Ureter (tissue), 1 donor: ENCODE results near the gene WFIKKN1. TPM values are rescaled to one million over a fixed set of nuclear protein-coding genes. Genes with fewer than 3 reads are reported as not detected.

ENCODE experiments used
- DNase-seq: peaks from one replicate; pipeline ENCODE4 v3.0.0-alpha.2; 2020; ENCODE audit warnings: low spot score
- total RNA-seq: library from RNA; stranded (reverse); gene quantifications from one replicate; pipeline ENCODE4 v1.2.4, GENCODE V29; 2023
- donor health status: DM: yes; HTN: yes; CAD: no.

Gene WFIKKN1
- total RNA-seq, 1 donor from 2014 or later, result 0.65 TPM

DNA sequence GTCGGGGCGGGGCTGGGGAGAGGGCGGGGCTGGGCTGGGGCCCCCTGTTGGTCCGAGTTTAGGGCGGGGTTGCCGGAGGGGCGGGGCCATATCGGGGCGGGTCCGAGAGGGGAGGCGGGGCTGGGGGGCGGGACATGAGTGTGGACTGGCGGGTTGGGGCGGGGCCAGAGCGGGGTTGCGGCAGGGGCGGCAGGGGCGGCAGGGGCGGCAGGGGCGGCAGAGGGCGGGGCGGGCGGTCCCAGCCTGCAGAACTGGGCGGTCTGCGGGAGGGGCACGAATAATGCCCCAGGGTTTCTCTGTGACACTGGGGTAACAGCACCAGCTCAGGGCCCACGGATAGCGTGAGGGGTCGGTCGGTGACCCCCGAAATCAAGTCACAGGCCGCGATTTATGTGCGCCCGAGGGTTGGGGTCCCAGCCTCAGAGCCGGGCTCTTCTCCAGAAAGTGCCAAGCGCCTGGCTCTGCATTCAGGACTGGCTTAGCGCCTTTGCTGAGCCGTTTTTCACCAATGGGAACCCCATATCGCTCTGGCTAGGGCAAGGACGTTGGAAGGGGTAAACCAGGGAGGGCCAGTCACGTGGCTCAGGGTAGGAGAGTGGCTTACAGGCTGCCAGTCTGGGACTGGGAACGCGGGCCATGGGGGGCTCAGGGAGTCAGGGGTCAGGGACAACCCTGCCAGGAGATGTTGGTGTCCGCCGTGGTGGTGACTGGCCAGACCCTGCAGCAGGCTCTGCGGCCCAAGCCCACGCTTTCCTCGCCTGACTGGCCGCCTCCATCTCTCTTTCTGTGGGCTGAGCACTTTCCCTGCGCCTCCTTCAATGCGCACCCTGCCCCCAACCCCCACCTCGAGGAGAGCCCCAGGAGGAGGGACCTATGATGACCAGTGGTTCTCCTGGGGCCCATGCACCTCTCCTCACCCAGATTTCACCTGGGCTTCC is 6.6 kb downstream of the WFIKKN1 start:
- peak; percentile 94 for DNase-seq

DNA sequence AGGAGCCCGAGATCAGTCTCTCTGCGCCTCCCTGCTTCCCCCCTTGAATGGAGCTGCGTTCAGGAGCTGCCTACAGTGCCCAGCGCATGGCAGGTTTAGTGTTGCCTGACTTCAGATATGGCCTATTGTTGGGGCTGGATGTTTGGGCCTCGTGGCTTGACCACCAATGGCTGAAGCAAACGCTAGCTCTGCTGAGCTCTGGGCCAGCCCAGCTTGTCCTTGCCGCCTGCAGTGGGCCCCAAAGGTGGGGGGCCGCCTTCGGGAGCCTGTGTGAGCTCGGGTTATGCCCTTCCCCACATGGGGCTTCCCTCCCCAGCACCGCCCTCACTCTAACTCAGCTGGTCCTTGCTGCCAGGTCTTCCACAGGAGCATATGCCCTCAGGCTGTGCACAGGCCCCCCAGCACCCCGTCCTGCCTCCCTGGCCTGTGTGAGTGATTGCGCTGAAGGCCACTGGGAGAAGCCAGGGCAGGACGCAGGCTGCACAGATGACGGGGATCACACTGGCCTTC is 7.3 kb downstream of the WFIKKN1 start:
- DNase-seq, result no peak

DNA sequence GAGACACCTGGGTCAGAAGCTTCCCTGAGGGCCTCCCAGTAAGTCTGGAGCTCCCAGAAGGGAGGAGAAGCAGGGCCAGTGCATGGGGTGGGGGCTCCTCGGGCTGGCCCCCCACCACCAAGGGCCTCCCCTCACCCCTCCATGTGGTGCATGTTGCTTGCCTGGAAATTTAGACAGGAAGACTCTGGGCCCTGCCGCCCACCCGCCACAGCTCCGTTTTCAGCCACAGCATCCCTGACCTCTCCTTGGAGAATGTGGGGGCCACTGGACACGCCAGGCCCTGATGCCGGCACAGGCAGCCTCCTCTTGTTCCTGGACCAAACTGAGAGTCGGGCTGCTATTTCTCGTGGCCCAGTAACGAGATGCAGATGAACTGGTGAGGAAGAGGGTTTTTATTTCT is 8.1 kb downstream of the WFIKKN1 start:
- no peak for DNase-seq

DNA sequence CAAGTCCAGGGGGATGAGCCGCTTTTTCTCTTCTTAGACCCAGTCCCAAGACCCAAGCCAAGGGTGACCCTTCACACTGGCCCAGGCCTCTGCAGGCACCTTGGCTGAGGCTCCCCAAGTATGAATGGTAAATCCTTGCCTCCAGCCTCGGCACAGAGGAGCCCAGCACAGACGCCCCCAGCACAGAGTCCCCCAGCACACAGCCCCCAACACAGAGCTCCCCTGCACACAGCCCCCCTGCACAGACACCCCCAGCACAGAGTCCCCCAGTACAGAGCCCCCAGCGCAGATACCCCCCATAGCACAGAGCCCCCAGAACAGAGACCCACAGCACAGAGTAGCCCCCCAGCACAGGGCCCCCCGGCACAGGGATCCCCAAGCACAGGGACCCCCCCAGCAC is 9.8 kb downstream of the WFIKKN1 start:
- DNase-seq, result no peak

DNA sequence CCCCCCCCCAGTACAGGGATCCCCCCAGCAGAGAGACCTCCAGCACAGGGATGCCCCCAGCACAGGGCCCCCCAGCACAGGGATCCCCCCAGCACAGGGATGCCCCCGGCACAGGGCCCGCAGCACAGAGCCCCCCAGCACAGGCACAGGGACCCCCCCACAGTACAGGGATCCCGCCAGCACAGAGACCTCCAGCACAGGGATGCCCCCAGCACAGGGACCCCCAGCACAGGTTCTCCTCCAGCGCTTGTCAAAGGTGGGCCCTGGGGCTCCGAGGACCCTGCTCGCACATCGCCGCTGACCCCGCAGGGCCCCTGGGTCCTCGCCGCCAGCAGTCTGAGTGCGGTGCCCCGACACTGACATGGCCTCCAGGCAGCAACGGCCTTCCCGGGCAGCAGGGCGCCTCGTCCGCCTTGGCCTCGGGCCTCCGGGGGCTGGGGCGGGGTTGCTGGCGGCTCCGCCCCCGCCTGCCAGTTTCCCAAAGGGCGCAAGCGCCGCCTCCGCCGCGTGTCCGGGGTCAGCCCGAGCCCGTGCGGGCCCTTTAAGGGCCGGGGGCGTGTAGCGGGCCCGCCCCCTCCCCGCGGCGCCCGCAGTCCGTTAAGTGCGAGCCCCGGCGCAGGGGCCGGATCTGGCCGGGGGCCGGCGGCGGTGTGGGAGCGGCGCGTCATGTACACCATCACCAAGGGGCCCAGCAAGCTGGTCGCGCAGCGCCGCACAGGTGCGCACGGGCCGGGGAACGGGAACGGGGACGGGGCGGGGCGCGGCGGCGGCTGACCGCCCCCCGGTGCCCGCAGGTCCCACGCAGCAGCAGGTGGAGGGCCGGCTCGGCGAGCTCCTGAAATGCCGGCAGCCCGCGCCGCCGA is 10.8 kb downstream of the WFIKKN1 start, which contains the start of gene MCRIP2:
MCRIP2 (plus strand) TSS at position 503 of the 863 bp plus-strand sequence; CDS start at position 667, 164 bp downstream.
- peak; percentile 84 for DNase-seq

DNA sequence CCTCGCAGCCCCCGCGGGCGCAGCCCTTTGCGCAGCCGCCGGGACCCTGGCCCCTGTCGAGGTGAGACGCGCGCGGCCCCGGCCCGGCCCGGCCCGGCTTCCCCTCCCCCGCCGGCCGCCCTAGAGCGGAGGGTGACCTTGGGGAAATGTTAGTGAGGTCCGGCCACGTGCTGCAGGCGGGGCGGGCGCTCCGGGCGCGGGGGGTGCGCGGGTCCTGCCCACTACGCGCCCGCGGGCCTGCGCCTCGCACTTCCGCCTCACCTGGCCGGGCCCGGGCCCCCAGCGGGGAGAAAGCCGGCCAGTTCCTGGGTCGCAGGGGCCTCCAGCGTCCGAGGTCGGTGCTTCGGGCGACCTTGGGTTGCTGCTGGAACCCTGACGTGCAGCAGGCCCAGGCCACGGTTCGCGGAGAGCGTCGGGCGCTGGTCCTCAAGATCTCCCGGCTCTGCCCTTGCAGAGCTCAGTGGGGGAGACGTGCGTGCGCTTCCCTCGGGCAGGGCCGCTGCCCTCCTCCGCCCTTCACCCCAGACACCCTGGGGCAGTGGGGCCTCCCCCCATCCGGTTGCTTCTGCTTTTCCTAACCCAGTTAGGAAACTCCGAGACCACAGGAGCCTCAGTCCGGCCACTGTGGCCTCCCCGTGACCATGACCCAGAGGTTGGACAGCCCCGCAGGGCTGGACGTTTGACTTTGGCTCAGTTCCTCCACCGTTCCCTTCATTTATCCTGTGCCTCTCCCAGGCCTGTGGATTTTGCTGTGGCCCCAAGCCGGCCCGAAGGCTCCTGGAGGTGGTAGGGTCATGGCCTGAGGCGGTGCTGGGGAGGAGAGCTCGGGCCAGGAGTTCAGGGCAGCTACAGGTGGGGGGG is 11.6 kb downstream of the WFIKKN1 start:
- no peak for DNase-seq

DNA sequence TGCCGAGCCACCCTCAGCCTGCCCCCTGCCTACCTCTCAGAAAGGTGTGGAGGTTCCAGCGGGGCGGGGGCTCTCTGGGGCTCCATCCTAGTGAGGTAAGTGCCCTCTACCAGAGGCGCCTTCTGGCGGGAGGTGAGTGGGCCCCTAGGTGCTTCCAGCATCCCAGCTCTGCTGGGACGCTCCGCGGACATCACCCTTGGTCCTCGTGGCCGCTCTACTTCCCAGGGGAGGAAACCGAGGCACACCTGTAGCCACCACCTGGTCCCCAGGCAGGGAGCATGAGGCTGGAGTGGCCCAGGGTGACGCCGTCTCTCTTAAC is 12.2 kb downstream of the WFIKKN1 start:
- DNase-seq, result no peak

DNA sequence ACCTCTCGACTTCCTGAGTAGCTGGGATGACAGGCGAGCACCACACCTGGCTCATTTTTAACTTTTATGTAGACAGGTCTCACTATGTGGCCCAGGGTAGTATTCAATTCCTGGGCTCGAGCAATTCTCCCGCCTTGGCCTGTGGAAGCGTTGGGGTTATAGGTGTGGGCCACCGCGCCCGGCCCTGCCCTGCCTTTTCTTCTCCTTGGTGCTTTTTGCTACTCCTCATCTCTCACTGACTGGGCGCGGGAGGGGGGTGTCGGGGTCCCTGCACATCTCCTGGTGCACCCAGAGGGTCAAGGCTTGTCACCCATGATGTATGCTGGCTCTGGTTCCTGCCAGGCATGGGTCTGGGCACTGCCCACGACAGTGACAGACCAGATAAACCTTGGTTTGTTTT is 13.8 kb downstream of the WFIKKN1 start:
- no peak for DNase-seq

DNA sequence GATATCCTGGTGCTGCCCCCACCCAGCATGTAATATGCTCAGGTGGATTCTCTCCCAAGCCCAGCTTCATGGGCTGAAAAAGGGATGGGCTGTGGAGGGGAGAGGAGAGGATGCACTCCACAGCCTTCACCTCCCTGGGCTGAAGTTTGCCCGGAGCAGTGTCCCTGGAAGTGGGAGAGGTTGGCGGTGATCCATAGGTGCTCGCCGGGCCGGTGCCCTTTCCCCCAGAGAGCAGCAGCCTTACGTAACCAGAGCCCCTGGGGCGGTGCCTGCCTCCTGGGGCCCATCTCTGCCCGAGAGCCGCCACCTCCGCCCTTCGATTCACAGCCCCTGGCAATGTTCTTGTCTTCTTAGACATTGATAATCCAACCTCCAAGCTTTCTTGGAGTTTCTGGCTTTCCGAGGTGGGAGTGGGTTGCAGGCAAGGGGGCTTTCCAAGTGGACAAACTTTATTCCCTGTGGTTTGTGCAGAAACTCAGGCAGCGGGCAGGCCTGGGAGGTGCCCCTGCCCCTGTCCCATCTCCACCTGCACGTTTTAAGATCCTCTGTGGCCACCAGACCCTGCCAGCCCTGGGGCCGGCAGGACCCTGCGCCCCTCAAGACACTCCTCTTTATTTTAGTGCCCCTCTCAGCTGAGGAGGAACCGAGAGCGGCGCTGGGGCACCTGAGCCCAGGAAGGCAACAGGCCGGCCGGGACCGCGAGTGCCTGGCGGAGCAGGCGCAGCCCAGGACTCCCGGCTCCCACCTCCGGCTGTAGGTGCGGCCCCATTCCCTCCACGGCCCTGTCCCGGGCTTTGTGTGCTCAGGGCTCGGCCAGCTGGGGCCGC is 15.3 kb downstream of the WFIKKN1 start:
- DNase-seq, result no peak

DNA sequence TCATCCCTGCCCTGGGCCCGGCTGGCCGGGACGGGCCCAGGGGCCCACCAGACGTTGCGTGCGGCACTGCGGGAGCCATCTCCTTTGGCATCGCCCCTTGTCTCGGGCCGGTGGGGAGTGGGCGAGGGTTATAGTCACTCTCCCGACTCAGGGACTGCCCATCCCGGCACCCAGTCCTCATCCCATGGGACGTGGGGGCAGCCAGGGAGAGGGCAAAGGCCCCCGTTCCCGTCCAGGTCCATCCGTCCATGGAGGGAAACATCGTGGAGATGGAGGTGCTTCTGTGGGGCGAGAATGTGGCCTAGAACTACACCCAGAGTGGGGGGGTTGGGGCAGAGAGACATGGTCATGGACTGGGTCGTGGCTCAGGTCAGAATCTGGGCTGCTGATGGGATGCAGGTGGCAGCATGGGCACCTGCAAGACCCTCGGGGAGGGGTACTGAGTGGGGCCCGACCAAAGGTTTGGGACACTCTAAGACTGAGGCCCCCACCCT is 15.9 kb downstream of the WFIKKN1 start:
- DNase-seq, result no peak

DNA sequence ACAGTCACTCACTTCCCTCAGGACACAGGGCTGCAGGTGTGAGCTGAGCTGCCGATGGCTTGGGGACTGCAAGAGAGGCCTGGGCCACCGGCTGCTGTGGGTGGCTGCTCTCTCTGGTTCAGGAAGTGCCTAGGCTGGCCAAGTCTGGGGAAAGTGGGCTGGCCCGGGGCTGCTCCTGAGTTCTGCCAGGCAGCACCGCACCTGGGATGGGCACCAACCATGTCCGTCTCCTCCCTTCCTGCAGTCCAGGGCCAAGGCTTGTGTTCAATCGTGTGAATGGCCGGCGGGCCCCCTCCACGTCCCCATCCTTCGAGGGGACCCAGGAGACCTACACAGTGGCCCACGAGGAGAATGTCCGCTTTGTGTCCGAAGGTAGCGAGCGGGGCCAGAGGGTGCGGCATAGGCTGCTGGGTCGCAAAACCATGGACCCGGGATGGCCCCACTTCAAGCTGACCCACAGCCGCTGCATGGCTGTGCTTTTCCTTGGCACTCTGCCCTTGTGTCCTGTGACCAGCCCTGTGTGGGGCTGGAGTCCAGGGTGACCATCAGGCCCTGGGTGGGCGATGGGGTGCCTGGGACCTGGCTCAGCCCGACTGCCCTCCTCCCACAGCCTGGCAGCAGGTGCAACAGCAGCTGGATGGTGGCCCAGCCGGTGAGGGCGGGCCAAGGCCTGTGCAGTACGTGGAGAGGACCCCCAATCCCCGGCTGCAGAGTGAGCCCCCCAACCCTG is 16.6 kb downstream of the WFIKKN1 start:
- DNase-seq, result no peak

DNA sequence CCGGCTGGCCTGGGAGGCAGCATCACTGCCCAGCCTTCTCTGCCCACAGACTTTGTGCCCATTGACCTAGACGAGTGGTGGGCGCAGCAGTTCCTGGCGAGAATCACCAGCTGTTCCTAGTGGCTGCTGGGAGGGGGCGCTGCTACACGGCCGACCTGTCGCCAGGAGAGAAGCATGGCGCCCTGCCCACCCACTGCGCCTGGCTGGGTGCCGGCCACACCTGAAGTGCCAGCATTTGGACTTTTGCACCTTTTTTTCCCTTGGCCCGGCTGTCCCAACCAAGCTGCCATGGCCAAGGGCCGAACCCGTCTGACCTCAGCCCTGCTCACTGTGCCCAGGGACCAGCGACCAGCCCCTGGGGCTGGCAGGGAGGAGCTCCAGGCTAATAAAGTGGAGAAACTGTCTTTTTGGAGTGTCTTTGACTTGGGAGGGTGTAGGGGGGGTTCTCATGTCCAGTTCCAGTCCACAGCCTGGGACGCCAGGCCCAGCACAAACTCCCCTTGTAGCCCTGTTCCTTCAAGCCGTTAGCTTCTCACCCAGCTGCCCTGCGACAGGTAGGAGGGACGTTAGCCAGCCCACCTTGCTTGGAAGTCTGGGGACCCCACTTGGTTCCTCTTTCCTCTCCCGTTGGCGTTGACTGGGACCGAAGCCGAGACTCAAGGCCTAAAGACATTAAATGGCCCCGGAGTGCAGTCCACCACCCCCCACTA is 17.4 kb downstream of the WFIKKN1 start:
- DNase-seq, result no peak

DNA sequence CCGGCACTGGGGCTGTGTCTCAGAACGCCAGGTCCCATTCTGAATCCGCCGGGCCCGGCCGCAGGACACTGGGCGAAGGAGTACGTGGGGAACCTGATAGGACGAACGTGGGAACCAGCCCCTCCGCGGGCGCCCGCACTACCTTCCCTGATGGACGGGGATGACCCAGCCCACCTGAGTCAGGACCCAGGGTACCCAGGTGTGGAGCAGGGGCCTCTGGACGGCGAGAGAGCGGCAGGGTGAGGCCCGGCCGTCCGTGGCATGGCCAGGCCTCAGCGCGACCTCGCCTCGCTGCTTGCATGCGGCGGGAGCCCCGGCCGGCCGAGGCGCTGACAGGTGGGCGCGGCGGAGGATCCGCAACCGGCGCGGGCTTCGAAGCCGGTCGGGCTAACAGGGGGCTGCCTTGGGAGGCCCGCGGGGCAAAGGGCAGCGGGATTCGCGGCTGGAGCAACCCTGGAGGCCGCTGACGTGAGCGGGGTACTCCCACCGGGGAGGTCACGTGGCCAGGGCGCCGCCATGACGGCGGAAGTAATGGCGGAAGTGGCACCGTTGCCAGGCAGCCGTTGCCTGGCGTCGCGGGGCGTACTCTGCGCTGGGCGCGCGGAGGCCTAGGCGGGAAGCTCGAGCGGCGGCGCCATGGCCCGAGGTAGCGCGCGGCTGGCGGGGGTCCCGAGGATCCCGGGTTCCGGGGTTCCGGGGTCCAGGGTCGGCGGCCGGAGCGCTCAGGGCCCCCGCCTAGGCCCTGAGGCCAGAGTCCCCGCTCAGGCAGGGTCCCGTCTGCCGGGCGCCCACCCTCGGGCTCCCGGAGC is 18.2 kb downstream of the WFIKKN1 start, which contains the start of gene WDR90:
WDR90 (plus strand) TSS at position 585 of the 809 bp plus-strand sequence; CDS start at position 637, 52 bp downstream.
- peak; percentile 95 for DNase-seq

DNA sequence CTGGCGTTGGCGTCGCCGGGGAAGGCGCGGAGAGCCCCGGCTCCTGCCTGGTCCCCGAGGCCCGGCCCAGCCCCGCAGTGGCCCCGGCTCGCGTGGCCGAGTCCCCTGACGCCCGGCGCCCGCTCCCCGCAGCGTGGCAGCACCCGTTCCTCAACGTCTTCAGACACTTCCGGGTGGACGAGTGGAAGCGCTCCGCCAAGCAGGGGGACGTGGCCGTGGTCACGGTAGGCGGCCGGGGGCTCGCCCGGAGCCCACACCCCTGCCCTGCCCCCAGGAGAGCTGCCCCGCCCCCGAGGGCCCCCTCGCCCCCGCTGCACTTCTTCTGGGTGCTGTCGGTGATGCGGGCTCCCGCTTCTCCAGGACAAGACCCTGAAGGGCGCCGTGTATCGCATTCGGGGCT is 18.8 kb downstream of the WFIKKN1 start:
- no peak for DNase-seq

DNA sequence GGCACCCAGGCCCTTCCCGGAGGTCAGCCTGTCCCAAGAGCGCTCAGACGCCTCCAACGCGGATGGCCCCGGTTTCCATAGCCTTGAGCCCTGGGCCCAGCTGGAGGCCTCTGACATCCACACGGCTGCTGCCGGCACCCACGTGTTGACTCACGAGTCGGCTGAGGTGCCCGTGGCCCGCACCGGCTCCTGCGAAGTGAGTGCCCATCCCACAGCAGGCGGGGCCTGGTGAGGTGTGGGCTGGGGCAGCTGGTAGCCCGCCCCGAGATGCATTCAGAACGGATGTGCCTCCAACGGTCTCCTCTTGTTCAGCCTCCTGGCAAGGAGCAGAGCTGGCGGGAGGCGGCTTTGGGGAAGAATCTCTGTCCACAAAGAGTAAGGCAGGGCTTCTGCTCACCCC is 21.1 kb downstream of the WFIKKN1 start:
- no peak for DNase-seq

DNA sequence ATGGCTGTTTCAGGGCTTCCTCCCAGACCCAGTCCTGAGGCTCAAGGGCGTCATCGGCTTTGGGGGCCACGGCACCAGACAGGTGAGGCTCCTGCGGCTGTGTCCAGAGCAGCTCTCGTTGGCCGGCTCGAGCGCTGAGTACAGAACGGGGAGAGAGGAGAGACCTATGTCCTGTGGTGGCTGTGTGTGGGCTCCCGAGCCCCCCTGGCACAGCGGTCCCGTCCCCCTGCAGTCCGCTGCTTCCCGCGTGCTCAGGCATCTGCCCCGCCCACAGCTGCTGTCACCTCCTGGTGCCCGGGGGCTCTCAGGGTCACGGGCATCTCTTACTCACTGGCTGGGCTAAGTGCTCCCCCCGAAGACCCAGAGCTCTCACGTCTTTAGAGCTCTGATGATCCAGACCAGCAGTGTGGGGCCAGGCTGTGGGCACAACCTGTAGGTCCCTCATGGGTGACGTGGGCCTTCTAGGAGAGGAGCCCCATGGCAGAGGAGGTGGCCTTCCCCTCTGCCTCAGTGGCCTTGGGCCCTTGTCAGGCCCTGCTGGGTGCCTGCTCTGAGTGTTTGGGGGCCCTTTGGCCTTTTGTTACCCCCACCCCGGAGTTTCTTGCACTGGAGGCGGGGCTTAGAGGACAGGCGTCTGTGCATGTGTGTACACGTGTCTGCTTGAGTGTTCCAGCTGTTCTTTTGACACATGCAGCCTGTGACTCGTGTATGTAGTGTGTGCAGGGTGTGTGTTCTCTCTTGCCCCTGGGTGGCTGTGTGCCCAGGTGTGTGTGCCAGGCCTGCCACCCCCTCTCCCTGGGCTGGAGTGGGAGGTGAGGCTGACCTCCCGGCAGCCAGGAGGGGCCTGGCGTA is 21.9 kb downstream of the WFIKKN1 start:
- DNase-seq, result no peak

DNA sequence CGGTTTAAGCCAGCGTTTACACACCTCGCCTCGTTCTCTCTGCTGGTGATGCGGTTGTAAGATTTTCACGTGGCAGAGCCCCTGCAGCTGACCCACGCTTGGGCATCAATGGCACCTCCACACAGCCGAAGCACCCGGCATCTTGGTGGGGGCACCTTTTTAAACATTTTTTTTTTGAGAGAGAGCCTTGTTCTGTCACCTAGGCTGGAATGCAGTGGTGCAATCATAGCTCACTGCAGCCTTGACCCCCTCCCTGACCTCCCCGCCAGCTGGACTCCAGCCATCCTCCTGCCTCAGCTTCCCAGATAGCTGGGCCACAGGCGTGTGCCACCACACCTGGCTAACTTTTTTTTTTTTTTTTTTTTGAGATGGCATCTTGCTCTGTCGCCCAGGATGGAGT is 23.2 kb downstream of the WFIKKN1 start:
- no peak for DNase-seq
